MCF 10A (cell line): ENCODE data around the gene HS6ST2. TPM values are rescaled to one million over a fixed set of nuclear protein-coding genes. Genes with fewer than 3 reads are reported as not detected.
A peak's percentile ranks its signal among the peaks of the same experiment; 100 is the strongest.
"Not testable (repeated sequence)": the region's sequence is repeated elsewhere in the genome, so short reads cannot be mapped to it uniquely, and the experiment has no call there.

Experiments used
- BruUV-seq: library from RNA; stranded (reverse); fragments of 400-500 nt; replicated peaks from 2 replicates; lab custom pipeline; 2021; lab: Mats Ljungman, UMichigan
- CTCF ChIA-PET: fragments of 300-600 bp; sonication (Branson Sonifier 250); formaldehyde crosslinking; extraction: SDS; loops from one replicate; lab custom pipeline; 2021; ENCODE audit warnings: antibody characterized with exemption, inconsistent platforms; lab: Yijun Ruan, JAX
- POLR2A ChIA-PET: fragments of 300-600, 350-650 bp; sonication (Branson Sonifier 250); formaldehyde crosslinking; extraction: SDS; loops from one replicate; lab custom pipeline; 2020; ENCODE audit warnings: antibody characterized with exemption, inconsistent platforms; lab: Yijun Ruan, JAX
- DNase-seq: peaks from one replicate; pipeline ENCODE4 v3.0.0-alpha.2; 2018; ENCODE audit not compliant: unreplicated experiment
- H3K27ac Mint-ChIP-seq: one replicate; pipeline ENCODE4 v1.8.0; 2022; ENCODE audit warnings: mild to moderate bottlenecking, low read depth, mixed read lengths; ENCODE audit not compliant: unreplicated experiment
- H3K27me3 Mint-ChIP-seq: one replicate; pipeline ENCODE4 v1.8.0; 2022; ENCODE audit warnings: mixed read lengths; ENCODE audit not compliant: insufficient read depth, unreplicated experiment
- H3K36me3 Mint-ChIP-seq: one replicate; pipeline ENCODE4 v1.8.0; 2022; ENCODE audit warnings: mild to moderate bottlenecking, moderate library complexity, mixed read lengths; ENCODE audit not compliant: insufficient read depth, unreplicated experiment
- H3K4me1 Mint-ChIP-seq: one replicate; pipeline ENCODE4 v1.8.0; 2022; ENCODE audit warnings: mixed read lengths; ENCODE audit not compliant: insufficient read depth, unreplicated experiment
- H3K4me3 Mint-ChIP-seq: one replicate; pipeline ENCODE4 v1.8.0; 2022; ENCODE audit warnings: mild to moderate bottlenecking, moderate library complexity, mixed read lengths; ENCODE audit not compliant: unreplicated experiment
- H3K9me3 Mint-ChIP-seq: one replicate; pipeline ENCODE4 v1.8.0; 2022; ENCODE audit warnings: mixed read lengths; ENCODE audit not compliant: unreplicated experiment
- CTCF ChIP-seq: fragments of 200-600 bp; IDR thresholded peaks from one replicate; pipeline ENCODE4 v1.8.0; 2022; ENCODE audit warnings: antibody characterized with exemption, mild to moderate bottlenecking; ENCODE audit not compliant: unreplicated experiment
- intact Hi-C: fragments of 100-400 bp; cut with micrococcal nuclease; formaldehyde crosslinking; loops from 2 replicates; pipeline ENCODE4 v1.14.1; 2022
- total RNA-seq: library from RNA; stranded (reverse); gene quantifications from 2 replicates; pipeline ENCODE4 v1.2.3, GENCODE V29; 2022

The HS6ST2 gene
- total RNA-seq, 1 experiment from 2014 or later: 26.1 TPM

GRCh38 chrX:132955690-132956089, 2.7 kb downstream of the HS6ST2 start:
- TF ChIP-seq CTCF: no peak
- CTCF ChIA-PET: interaction anchor here (0.8 to 0.9 kb wide), 2 partner anchors 14 to 325 kb away, joined by 3 read pairs; no protein-coding TSS in a partner anchor
- Mint-ChIP-seq H3K27me3 (peaks cover 20% of the 10 kb centered on the region), H3K27ac (peak overlapping the region; percentile 8), H3K36me3 (peaks cover 6% of the 10 kb centered on the region), H3K4me3 (peak overlapping the region; percentile 17), H3K9me3 (no peaks in the 10 kb centered on the region), H3K4me1 (peaks cover 3% of the 10 kb centered on the region)
- intact Hi-C loops: loop anchor here (5.0 kb wide), 1 partner anchor 118 kb away; no protein-coding TSS in a partner anchor
- no peak for DNase-seq
- BruUV-seq: no TSS peak
- POLR2A ChIA-PET: interaction anchor here (0.6 kb wide), 1 partner anchor 8 kb away, joined by 5 read pairs; no protein-coding TSS in a partner anchor

GRCh38 chrX:132954323-132954722, 4.1 kb downstream of the HS6ST2 start:
- Mint-ChIP-seq H3K36me3 (peaks cover 6% of the 10 kb centered on the region), H3K27ac (no peak overlapping the region), H3K9me3 (no peaks in the 10 kb centered on the region), H3K27me3 (peaks cover 29% of the 10 kb centered on the region), H3K4me3 (no peak overlapping the region), H3K4me1 (peaks cover 3% of the 10 kb centered on the region)
- DNase-seq: no peak
- POLR2A ChIA-PET: interaction anchor here (0.6 kb wide), 1 partner anchor 72 kb away, joined by 3 read pairs; no protein-coding TSS in a partner anchor
- intact Hi-C loops: no loop called here
- TF ChIP-seq CTCF: no peak
- no TSS peak for BruUV-seq
- CTCF ChIA-PET: no interaction called here

GRCh38 chrX:132953354-132953753, 5.1 kb downstream of the HS6ST2 start:
- no peaks in the 10 kb centered on the region for H3K9me3 Mint-ChIP-seq
- ChIA-PET CTCF (interaction anchor here (0.9 kb wide), 1 partner anchor 22 kb away, joined by 5 read pairs; no protein-coding TSS in a partner anchor), POLR2A (no interaction called here)
- BruUV-seq: no TSS peak
- H3K4me3 Mint-ChIP-seq: no peak overlapping the region
- H3K4me1 Mint-ChIP-seq: peaks cover 3% of the 10 kb centered on the region
- H3K27ac Mint-ChIP-seq: no peak overlapping the region
- H3K36me3 Mint-ChIP-seq: peaks cover 6% of the 10 kb centered on the region
- TF ChIP-seq CTCF: no peak
- intact Hi-C loops: no loop called here
- peak; percentile 23 for DNase-seq
- peaks cover 29% of the 10 kb centered on the region for H3K27me3 Mint-ChIP-seq

- Mint-ChIP-seq H3K27me3 (peaks cover 29% of the 10 kb centered on the region), H3K4me3 (no peak overlapping the region), H3K36me3 (peaks cover 6% of the 10 kb centered on the region), H3K9me3 (no peaks in the 10 kb centered on the region), H3K27ac (no peak overlapping the region), H3K4me1 (peaks cover 3% of the 10 kb centered on the region)
- BruUV-seq: no TSS peak
- intact Hi-C loops: no loop called here
- ChIA-PET CTCF (interaction anchor here (0.6 to 1.4 kb wide), 8 partner anchors 9 to 705 kb away, joined by 3 read pairs; no protein-coding TSS in a partner anchor), POLR2A (no interaction called here)
- DNase-seq: peak; percentile 41
- TF ChIP-seq CTCF: peak; percentile 11
These were observed 9.7 kb downstream of the HS6ST2 start for GRCh38 chrX:132948648-132949260.

GRCh38 chrX:132945055-132945599, 13.3 kb downstream of the HS6ST2 start:
- H3K9me3 Mint-ChIP-seq, H3K36me3 Mint-ChIP-seq, BruUV-seq, H3K4me3 Mint-ChIP-seq, DNase-seq, intact Hi-C loops, H3K27me3 Mint-ChIP-seq, H3K4me1 Mint-ChIP-seq, POLR2A ChIA-PET, H3K27ac Mint-ChIP-seq, CTCF ChIA-PET: not testable (repeated sequence)
